Suppressor macrophage (primary cell): ENCODE results near the gene INO80E.
A peak's percentile ranks its signal among the peaks of the same experiment; 100 is the strongest.
"Not testable (repeated sequence)": the region's sequence is repeated elsewhere in the genome, so short reads cannot be mapped to it uniquely, and the experiment has no call there.

Experiments
- DNase-seq, 4 experiments: peaks; one replicate each; pipeline ENCODE4 v3.0.0-alpha.2; 2020 to 2022

Gene INO80E

GRCh38 chr16:30010844-30011713 lies 15.0 kb downstream of the INO80E start, which contains the start of gene DOC2A:
TSS of gene DOC2A (minus strand) at chr16:30011027. CDS start at chr16:30010222, 805 bp downstream.
- peak in 2 of 4 experiments; percentile 28 to 50 for DNase-seq

- DNase-seq = no peak
These were observed 15.9 kb downstream of the INO80E start for GRCh38 chr16:30011714-30012504.

GRCh38 chr16:30012598-30012997 lies 16.6 kb downstream of the INO80E start:
- DNase-seq = not testable (repeated sequence)

- DNase-seq = not testable (repeated sequence)
These were observed 19.4 kb downstream of the INO80E start for GRCh38 chr16:30015450-30015849.

GRCh38 chr16:30016555-30017276 lies 20.7 kb downstream of the INO80E start:
- no peak for DNase-seq

GRCh38 chr16:30017277-30017656 lies 21.2 kb downstream of the INO80E start:
- DNase-seq = no peak

GRCh38 chr16:30017937-30018336 lies 21.9 kb downstream of the INO80E start:
- DNase-seq = not testable (repeated sequence)

- no peak for DNase-seq
These were observed 22.7 kb downstream of the INO80E start for GRCh38 chr16:30018731-30019158.

GRCh38 chr16:30022887-30023286 lies 26.8 kb downstream of the INO80E start, which contains the start of gene C16orf92:
TSS of gene C16orf92 (plus strand) at chr16:30023198. CDS start at chr16:30023341, 143 bp downstream.
- no peak for DNase-seq

GRCh38 chr16:30023586-30023985 lies 27.5 kb downstream of the INO80E start:
- DNase-seq = no peak

GRCh38 chr16:30024451-30024850 lies 28.4 kb downstream of the INO80E start:
- no peak for DNase-seq

GRCh38 chr16:30025156-30025555 lies 29.1 kb downstream of the INO80E start:
- no peak for DNase-seq

GRCh38 chr16:30025574-30025973 lies 29.5 kb downstream of the INO80E start:
- DNase-seq = no peak

- DNase-seq = no peak
These were observed 30.4 kb downstream of the INO80E start for GRCh38 chr16:30026449-30026848.

GRCh38 chr16:30027588-30028437 lies 31.8 kb downstream of the INO80E start:
- DNase-seq = no peak

- DNase-seq = peak in 1 of 4 experiments; percentile 42
These were observed 32.5 kb downstream of the INO80E start for GRCh38 chr16:30028438-30029076.

- no peak for DNase-seq
These were observed 34.1 kb downstream of the INO80E start for GRCh38 chr16:30030011-30030685.

- DNase-seq = peak in 1 of 4 experiments; percentile 35
These were observed 34.9 kb downstream of the INO80E start, which contains the start of gene TLCD3B for GRCh38 chr16:30030841-30031413. TSS of gene TLCD3B (minus strand) at chr16:30031271. CDS start at chr16:30030527, 744 bp downstream.

GRCh38 chr16:30031477-30031918 lies 35.5 kb downstream of the INO80E start:
- DNase-seq = no peak
